KG1 (cell line): ENCODE data around the gene ADGRD1.

Experiments used
- DNase-seq: peaks from one replicate; lab custom pipeline; 2025; lab: John Stamatoyannopoulos, UW

Gene ADGRD1

GRCh38 chr12:131137009-131137835, 183.5 kb downstream of the ADGRD1 start:
- DNase-seq = no peak

DNA sequence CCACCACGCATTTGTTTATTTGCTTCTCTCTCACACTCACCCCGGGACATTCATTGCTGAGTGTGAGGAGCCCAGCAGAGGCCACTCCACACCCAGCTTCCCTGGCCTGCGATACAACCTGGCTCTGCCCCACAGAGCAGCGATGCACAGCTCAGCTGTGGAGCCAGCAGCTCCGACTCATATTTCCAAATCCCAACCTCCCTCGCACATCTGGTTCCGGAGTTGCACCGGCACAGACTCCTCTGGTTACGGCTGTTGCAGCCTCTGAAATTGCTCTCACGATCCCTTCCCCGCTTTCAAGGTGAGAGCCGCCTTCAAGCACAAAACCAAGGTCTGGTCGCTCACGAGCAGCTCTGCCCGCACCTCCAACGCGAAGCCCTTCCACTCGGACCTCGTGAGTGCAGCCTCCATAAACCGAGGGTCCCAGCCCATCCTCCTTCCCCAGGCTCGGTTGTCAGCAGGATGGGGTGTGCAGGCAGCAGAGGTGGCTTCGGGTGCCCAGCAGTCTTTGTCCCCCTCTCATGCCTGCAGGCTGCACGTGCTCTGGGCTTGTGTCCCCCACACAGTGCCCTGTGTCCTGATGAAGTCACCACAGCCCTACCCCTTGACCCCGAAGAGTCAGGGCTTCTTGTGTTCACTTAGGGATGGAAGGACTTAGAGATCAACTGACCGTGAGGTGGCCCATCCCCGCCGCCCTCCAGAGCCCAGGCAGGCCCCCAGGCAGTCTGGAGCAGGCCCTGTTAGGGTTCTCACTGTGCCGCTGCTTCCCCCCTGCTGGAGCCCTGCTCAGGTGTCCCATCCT, 184.3 kb downstream of the ADGRD1 start:
- DNase-seq = no peak

DNA sequence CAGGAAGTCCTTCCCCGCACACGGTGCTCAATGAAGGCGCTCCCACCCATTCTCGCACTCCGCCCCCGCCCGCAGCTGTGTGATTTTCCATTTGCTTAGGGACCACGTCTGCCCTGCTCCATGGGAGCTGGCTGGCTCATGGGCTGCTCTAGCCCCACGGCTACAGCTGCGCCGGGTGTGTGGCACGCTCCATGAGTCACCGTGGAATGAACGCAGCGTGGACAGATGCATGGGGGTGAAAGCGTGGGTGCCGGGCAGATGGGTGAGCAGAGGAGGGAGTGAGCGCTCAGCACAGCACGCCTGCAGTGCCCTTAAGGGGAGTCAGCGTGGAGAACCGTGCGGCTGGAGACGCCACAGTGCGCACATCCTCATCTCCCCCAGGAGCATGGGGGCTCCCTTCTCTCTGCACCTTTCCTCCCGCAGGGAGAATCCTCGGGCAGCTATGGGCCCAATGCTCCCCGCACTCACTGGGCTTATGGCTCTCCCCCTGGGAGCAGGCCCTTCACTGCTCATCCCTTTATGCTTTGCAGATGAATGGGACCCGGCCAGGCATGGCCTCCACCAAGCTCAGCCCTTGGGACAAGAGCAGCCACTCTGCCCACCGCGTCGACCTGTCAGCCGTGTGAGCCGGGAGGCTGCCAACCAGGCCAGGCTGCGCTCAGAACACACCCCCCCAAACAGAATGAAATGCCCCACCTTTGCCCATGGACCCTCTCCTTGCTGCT, 185.1 kb downstream of the ADGRD1 start:
- no peak for DNase-seq

GRCh38 chr12:131139363-131140068, 185.8 kb downstream of the ADGRD1 start:
- no peak for DNase-seq

- DNase-seq = no peak
Observed at GRCh38 chr12:131140069-131140435, 186.3 kb downstream of the ADGRD1 start.

- DNase-seq = no peak
Observed at GRCh38 chr12:131140697-131141096, 187.0 kb downstream of the ADGRD1 start.

GRCh38 chr12:131141514-131141913, 187.8 kb downstream of the ADGRD1 start:
- DNase-seq = no peak

DNA sequence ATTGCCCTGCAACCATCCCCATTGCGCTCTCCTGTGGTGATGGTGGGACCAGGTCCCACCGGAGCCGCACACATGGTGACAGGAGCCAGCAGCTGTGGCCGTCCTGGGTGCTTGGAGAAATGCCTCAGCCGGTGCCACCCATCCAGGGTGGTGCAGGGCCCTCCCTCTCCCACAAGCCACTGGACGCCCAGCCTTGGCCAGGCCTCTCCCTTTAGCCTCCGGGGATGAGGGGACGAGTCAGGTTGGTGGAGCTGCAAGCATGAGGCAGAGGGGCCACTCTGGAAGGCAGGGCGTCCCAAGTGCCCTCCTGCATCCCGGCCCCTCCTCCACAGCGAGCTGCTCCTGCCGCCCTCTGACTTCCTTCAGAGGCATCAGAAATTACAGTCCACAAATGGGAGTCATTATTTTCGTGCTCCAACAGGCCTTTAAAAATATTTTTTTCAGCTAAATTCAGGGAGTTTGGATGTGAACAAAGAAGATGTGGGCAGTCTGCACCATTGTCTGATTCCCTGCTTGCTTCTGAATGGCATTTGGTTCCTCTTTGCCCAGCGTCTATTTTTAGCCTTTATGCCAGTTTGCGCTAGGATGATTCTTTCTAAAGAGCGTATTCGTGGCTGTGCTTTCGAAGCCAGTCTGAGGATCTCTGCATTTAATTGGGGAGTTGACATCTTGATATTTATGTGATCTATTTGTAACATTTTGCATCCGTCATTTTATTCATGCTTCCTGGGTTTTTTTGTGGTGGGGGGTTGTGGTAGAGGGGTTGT, 189.4 kb downstream of the ADGRD1 start:
- no peak for DNase-seq

DNA sequence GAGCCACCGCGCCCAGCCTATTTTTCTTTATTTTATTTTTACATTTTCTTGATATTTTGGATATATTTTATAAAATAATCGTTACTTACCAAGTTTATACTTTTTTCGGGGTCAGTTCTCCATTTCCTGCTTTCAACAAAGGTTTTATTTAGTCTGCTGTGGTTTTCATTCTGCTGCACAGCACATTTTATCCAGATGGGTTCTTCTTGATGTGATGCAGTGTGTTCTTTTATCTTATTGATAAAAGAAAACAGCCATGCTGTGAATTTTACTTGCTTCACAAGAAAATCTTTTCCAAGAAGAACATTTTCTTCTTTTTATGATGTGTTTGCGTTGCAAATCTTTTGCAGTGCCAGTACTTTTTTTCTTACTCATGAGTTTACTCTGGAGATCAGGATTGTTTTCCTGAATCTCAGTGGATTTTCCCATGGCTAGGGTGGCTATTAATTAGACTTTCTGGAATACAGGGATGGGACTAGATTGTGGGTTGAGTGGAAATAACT, 192.5 kb downstream of the ADGRD1 start:
- DNase-seq = no peak

DNA sequence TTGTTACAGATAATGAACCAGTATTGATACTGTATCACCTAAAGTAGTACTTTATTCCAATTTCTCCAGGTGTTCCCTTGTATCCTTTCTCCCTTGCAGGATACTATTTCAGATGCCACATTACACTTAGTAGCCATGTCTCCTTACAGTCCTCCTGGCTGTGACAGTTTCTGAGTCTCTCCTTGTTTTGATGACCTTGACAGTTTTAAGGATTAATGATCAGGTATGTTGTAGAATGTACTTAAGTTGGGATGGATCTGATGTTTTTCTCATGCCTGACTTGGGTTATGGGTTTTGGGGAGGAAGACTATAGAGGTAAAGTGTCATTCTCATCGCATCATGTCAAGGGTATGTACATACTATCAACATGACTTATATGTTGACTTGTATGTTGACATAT, 193.6 kb downstream of the ADGRD1 start:
- DNase-seq = no peak

DNA sequence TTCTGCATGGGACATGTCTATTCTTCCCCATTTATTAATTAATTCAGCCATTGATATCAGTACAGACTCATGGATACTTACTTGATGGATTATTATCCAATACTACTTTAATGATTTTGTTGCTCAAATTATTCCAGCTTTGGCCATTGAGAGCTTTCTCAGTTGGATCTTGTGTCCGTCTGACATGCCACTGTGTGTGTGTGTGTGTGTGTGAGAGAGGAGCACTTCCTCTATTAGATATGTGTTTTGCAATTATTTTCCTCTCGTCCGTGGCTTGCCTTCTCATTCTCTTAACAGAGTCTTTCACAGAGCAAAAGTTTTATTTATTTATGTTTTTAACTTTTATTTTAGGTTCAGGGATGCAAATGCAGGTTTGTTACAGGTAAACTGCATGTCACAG, 194.2 kb downstream of the ADGRD1 start:
- no peak for DNase-seq

DNA sequence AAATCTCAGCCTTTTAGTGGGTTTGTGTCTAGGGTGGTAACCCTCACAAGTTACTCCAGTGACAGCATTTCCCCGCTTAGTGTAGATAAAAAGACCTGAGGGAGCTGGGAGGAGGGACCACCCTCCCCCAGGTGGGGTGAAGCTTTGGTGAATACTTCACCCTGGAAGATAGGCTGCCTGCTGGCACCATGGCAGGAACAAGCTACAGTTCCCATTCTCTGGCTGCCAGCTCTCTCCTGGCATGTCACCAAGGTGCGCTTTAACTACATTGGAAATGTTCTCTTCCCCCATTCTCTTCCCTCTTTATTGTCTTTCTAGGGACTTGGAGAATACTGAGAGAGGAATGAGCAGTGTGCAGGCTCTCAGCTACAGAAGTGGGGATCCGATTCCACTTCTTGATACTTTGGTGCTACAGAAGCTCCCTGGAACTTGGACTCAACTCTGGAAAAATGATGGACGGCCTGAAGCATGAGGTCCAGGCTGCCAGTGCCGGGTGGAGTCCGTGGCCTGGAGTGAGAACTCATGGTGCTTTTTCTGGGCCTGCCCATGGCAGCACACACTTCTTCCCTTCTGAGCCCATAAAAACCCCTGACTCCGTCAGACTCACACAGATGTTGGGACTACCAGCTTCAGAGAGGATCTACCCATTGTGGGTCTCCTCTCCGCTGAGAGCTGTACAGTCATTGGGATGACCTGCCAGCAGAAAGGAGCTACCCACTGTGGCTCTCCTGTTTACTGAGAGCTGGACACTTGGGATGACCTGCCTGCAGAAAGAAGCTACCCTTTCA, 198.0 kb downstream of the ADGRD1 start:
- DNase-seq = no peak

GRCh38 chr12:131152587-131152986, 198.9 kb downstream of the ADGRD1 start:
- no peak for DNase-seq

- DNase-seq = no peak
Observed at GRCh38 chr12:131153016-131153415, 199.3 kb downstream of the ADGRD1 start.

- DNase-seq = no peak
Observed at GRCh38 chr12:131153956-131154355, 200.2 kb downstream of the ADGRD1 start.

GRCh38 chr12:131155131-131155530, 201.4 kb downstream of the ADGRD1 start:
- DNase-seq = no peak

DNA sequence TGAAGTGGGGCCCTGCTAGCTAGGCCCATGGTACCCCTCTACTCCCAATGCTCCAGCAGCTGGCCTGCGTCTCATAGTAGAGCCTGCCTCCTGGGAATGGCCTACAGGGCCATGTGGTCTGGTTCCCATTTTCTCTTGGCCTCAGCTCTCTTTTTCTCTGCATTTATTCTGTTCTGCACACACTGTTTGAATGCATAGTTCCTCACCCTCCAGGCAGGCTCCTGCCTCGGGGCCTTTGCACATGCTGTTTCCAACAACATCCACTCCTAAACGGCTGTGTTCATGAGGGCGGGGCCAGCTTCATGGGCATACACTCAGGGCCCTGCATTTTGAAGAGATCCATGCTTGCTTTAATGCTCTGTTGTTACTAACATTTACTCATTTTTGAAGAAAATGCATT, 204.0 kb downstream of the ADGRD1 start:
- no peak for DNase-seq

GRCh38 chr12:131159660-131160059, 206.0 kb downstream of the ADGRD1 start:
- no peak for DNase-seq

GRCh38 chr12:131162113-131162512, 208.4 kb downstream of the ADGRD1 start:
- DNase-seq = no peak

GRCh38 chr12:131163189-131163738, 209.6 kb downstream of the ADGRD1 start:
- no peak for DNase-seq
